ENCODE measurements around the gene VAV1. TPM values are rescaled to one million over a fixed set of nuclear protein-coding genes. Genes with fewer than 3 reads are reported as not detected.

VAV1 gene
- total and polyA plus RNA-seq, 2 of the 8 experiments (the other 6 are each of a cell fraction or from before 2014, with no cell fraction given) = 0.21 to 0.22 TPM

GRCh38 chr19:6772028-6772865 is at the start of gene VAV1 (continued):
- TF ChIP-seq TCF12 (IDR thresholded peaks at IDR 0.05; ENCODE audit: low read depth, low read length) (no peak), RAD21 (IDR thresholded peaks at IDR 0.05 in 1 of 2, conservative IDR thresholded peaks at IDR 0.05 in 1 of 2; ENCODE audit: low read depth in 2 of 2, low read length in 2 of 2) (peak in 1 of 2 experiments; percentile 30; a peak in 1 of 4 replicates), BACH1 (IDR thresholded peaks at IDR 0.05; ENCODE audit: low read length) (no peak), GABPA (IDR thresholded peaks at IDR 0.05; ENCODE audit: borderline replicate concordance, insufficient read depth, low read length) (no peak), EZH2 (IDR thresholded peaks at IDR 0.05; ENCODE audit: low read depth, low read length, severe bottlenecking) (no peak), KDM1A (IDR thresholded peaks at IDR 0.05; ENCODE audit: borderline replicate concordance, low read length) (peak; percentile 96), SIN3A (conservative IDR thresholded peaks at IDR 0.05 in 1 of 2, IDR thresholded peaks at IDR 0.05 in 1 of 2; ENCODE audit: low read depth in 1 of 2, low read length in 2 of 2) (no peak), CHD2 (IDR thresholded peaks at IDR 0.05; ENCODE audit: low read length) (no peak), CTCF (IDR thresholded peaks at IDR 0.05; ENCODE audit: control extremely low read depth in 1 of 3, insufficient read depth in 1 of 3, low read depth in 1 of 3, low read length in 3 of 3) (peak; percentile 24 to 62 (median 59)), ASH2L (IDR thresholded peaks at IDR 0.05; ENCODE audit: low read length) (no peak), CEBPB (IDR thresholded peaks at IDR 0.05; ENCODE audit: low read depth, low read length) (no peak), RXRA (IDR thresholded peaks at IDR 0.05; ENCODE audit: insufficient read depth, low read depth, low read length) (no peak), TAF7 (optimal IDR thresholded peaks at IDR 0.05; ENCODE audit: borderline replicate concordance, low read depth, low read length) (no peak), TAF1 (IDR thresholded peaks at IDR 0.05; ENCODE audit: low read depth, low read length) (no peak), KDM4A (IDR thresholded peaks at IDR 0.05; ENCODE audit: low read depth, low read length, severe bottlenecking) (no peak)

Measured in H1 (cell line).